ENCODE measurements around the gene NTN3.

The NTN3 gene

DNA sequence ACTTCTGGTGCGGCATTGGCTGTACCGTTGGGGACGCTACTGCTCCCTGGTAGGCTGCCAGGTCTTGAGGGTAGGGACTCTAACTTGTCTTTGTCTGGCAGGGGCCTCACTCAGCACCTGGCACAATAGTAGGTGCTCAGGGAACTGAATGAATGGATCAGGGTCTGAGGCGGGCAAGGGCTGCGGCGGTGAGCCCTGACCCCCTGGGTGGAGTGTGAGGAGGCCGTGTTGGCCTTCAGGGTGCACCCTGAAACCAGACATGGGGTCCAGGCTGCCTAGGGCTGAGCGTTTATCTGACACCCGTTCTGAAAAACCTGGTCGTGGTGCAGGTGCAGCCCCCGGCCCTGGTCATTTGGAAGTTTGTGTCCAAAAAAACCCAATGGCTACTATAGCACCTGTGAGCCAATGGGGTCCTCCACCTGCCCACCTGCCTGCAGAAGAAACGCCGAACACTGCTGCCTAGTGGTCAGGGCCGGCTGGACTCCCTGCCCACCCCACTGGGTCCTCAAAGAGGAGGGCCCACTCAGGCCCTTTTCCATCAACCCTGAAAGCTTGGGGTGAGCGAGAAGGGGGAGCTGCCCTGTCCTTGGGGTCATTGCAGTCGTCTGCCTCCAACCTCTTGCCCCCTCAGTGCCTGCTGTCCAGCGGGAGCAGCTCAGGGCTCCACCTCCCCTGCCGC lies 37.8 kb downstream of the NTN3 start:
- TF ChIP-seq, protein P1, sequence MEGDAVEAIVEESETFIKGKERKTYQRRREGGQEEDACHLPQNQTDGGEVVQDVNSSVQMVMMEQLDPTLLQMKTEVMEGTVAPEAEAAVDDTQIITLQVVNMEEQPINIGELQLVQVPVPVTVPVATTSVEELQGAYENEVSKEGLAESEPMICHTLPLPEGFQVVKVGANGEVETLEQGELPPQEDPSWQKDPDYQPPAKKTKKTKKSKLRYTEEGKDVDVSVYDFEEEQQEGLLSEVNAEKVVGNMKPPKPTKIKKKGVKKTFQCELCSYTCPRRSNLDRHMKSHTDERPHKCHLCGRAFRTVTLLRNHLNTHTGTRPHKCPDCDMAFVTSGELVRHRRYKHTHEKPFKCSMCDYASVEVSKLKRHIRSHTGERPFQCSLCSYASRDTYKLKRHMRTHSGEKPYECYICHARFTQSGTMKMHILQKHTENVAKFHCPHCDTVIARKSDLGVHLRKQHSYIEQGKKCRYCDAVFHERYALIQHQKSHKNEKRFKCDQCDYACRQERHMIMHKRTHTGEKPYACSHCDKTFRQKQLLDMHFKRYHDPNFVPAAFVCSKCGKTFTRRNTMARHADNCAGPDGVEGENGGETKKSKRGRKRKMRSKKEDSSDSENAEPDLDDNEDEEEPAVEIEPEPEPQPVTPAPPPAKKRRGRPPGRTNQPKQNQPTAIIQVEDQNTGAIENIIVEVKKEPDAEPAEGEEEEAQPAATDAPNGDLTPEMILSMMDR (conservative IDR thresholded peaks at IDR 0.05; ENCODE audit: low read length): no peak
- no peak overlapping the region for H3K4me3 ChIP-seq (ENCODE audit: low read length)
- no peak for DNase-seq (ENCODE audit: low read depth)

DNA sequence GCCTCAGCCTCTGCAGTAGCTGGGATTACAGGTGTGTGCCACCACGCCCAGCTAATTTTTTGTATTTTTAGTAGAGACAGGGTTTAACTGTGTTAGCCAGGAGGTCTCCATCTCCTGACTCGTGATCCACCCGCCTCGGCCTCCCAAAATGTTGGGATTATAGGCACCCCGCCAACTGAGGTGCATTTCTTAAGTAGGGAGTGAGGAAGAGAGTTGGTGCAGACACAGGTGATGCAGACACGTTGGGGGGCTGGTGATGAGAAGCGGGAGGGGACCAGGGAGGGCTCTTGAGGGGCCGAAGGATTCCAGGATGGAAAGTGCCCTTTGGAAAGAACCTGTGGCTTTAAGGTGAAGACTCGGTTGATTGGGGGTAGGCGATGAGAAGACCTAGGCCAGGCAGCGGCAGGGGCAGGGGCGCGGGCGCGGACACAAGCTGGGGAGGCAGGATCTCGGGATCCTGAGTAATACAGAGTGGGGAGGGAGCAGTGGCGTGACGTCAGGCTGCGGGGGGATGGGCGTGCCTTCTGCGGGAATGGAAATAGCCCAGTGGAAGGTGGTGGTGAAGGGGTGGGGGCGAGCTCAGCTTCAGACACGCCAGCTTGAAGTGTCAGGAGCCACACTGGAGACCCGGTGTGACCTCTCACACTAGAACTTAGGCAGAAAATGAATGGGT lies 40.2 kb downstream of the NTN3 start:
- TF ChIP-seq, protein P1 (conservative IDR thresholded peaks at IDR 0.05; ENCODE audit: low read length): no peak
- H3K4me3 ChIP-seq (ENCODE audit: low read length): peak overlapping the region; percentile 17; the same call in 1 of the 2 replicates
- peak; percentile 45 for DNase-seq (ENCODE audit: low read depth)

DNA sequence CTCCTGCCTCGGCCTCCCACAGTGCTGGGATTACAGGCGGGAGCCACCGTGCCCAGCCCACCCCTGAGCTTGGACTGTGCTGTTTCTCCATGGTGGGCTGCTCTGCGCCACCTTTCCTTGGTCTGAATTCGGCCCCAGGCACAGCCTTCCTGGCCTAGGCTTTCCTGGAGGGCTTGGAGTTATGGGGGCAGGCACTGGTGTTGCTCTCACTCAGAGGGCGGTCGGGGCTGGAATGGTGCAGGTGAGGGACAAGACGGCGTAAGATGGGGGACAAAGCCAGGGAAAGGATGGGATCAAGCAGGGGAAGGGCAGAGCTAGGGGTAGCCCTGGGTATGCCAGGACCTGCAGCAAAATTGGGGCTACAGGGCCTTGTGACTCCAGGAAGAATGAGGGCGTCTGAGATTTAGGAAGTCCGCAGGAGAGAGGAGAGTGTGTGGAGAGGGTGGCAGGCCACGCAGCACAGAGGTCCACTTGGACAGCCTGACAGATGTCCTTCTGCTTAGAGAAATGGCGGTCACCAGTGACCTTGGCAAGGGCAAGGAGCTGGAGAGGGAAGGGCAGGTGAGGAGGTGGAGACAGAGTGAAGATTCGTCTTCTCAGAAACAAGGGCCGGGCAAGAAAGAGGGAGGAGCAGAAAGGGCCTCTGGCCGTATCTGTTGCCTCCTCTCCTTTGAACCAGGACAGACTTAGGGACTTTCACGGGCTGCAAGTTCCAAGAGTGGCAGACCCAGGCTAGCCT lies 41.1 kb downstream of the NTN3 start:
- TF ChIP-seq, protein P1 (conservative IDR thresholded peaks at IDR 0.05; ENCODE audit: low read length): no peak
- H3K4me3 ChIP-seq (ENCODE audit: low read length): no peak overlapping the region
- DNase-seq (ENCODE audit: low read depth): no peak

DNA sequence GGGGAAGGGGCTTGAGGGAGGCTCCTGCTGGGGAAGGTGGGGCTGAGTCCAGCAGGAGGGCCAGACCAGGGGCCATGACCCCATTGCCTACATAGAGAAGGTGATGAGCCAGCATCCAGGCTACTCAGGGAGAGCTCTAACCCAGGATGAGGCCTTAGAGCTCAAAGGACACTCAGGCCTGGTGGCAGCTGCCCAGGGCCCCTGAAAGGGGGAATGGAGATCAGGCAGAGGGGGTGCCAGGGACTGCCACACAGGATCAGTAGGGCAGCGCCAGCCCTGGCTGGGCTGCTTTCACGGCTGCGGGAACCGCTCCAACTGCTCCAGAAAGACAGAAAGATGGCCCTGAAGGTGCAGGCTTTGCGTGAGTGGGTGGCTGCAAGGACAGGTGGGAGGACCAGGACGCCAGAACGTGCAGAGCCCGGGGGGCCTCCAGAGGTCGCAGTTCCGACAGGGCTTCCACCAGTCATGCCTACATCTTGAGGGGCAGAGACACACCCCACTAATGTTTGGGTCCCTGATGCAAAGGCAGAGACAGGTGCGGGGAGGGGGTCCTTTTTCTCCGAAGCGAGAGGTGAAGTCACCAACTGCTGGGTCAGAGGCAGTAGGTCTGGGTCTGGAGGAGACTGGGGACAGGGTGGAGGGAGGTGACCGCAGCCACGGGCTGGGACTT lies 41.8 kb downstream of the NTN3 start:
- TF ChIP-seq, protein P1 (conservative IDR thresholded peaks at IDR 0.05; ENCODE audit: low read length): no peak; the same call in 1 of the 2 replicates
- peak overlapping the region; percentile 88 for H3K4me3 ChIP-seq (ENCODE audit: low read length)
- no peak for DNase-seq (ENCODE audit: low read depth)

DNA sequence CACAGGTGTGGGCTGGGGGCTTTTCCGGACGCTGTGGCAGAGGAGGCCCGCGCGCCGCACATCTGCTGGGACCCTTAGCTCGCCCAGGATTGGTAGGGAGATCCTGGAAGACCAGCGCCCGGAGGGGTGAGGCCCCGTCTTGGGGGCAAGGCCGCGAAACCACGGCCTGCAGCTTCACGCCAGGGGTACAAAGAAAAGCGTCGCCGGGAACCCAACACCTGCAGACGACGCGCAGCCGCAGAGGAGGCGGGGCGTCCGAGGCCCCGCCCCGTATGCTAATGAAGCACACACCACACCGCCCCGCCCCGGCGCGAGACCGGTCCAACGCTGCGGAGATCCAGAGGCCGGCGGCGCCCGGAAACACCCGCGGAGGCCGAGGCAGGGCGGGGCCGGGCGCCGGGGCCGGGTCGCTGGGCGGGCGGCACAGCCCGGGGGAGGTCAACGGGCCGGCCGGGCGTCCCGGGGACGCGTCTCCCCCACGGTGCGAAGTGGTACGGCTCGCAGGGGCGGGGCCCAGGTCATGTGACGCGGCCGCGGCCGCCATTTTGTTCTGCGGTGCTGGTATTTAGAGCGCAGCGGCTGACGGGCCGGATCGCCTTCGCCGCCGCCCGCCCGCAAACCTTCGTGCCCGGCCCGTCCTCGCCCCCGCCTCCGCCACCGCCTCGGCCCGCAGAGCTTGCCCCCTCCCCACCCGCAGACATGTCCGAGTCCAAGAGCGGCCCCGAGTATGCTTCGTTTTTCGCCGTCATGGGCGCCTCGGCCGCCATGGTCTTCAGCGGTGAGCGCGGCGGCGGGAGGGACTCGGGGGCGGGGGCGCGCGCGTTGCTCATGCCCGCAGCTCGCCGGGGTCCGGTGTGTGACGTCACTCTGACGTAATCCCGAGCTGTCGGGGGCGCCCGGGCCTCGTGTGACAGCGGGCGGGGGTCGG lies 42.6 kb downstream of the NTN3 start, which contains the start of gene ATP6V0C:
TSS of gene ATP6V0C (plus strand) at position 548 of the 928 bp plus-strand sequence. CDS start at position 700, 152 bp downstream.
- TF ChIP-seq, protein P1 (conservative IDR thresholded peaks at IDR 0.05; ENCODE audit: low read length): no peak
- peak; percentile 84 for DNase-seq (ENCODE audit: low read depth)

More for the DNA sequence above, 42.6 kb downstream of the NTN3 start, which contains the start of gene ATP6V0C:
- peak within 1 kb of the TSS; percentile 88 for H3K4me3 ChIP-seq (ENCODE audit: low read length)
